Coronary artery (tissue), 2 donors: ENCODE results near the gene MAML3.

Experiments used
- DNase-seq: peaks from one replicate; pipeline ENCODE4 v3.0.0-alpha.2; 2017; ENCODE audit warnings: low spot score
- H3K27ac ChIP-seq, 2 donors: fragments of 200-600 bp; sonication (generic); one replicate each; pipeline ENCODE4 v1.5.1; 2016 to 2019
- H3K4me3 ChIP-seq: fragments of 200-600 bp; sonication (generic); 2 replicates; pipeline ENCODE4 v1.5.1; 2016; ENCODE audit warnings: mild to moderate bottlenecking, moderate library complexity
- CTCF ChIP-seq: fragments of 200-600 bp; sonication (generic); IDR thresholded peaks from one replicate; pipeline ENCODE4 v1.5.1; 2019; ENCODE audit warnings: antibody characterized with exemption

MAML3 gene

GRCh38 chr4:140118931-140119640 is 34.9 kb downstream of the MAML3 start:
- no peak for DNase-seq
- H3K4me3 ChIP-seq = no peak overlapping the region
- no peak overlapping the region for H3K27ac ChIP-seq
- no peak for TF ChIP-seq CTCF

GRCh38 chr4:140117947-140118346 is 36.0 kb downstream of the MAML3 start:
- H3K27ac ChIP-seq = no peak overlapping the region
- no peak for TF ChIP-seq CTCF
- H3K4me3 ChIP-seq = no peak overlapping the region
- DNase-seq = no peak

- Histone ChIP-seq H3K4me3 (no peak overlapping the region), H3K27ac (no peak overlapping the region)
- DNase-seq = no peak
- TF ChIP-seq CTCF = no peak
Measured at GRCh38 chr4:140116442-140117104, 37.4 kb downstream of the MAML3 start.

- Histone ChIP-seq H3K4me3 (no peak overlapping the region), H3K27ac (no peak overlapping the region)
- no peak for DNase-seq
- TF ChIP-seq CTCF = no peak
Measured at GRCh38 chr4:140115140-140115539, 38.8 kb downstream of the MAML3 start.

GRCh38 chr4:140113653-140114052 is 40.3 kb downstream of the MAML3 start:
- no peak overlapping the region for H3K4me3 ChIP-seq
- DNase-seq = no peak
- no peak overlapping the region for H3K27ac ChIP-seq
- TF ChIP-seq CTCF = no peak

- no peak for TF ChIP-seq CTCF
- H3K4me3 ChIP-seq = no peak overlapping the region
- no peak overlapping the region for H3K27ac ChIP-seq
- DNase-seq = no peak
Measured at GRCh38 chr4:140112576-140112975, 41.4 kb downstream of the MAML3 start.

GRCh38 chr4:140111256-140111655 is 42.7 kb downstream of the MAML3 start:
- Histone ChIP-seq H3K4me3 (no peak overlapping the region), H3K27ac (no peak overlapping the region)
- TF ChIP-seq CTCF = no peak
- no peak for DNase-seq
